Retinal pigment epithelial cell (primary cell): ENCODE results near the gene AJM1.
A peak's percentile ranks its signal among the peaks of the same experiment; 100 is the strongest.
"Not testable (repeated sequence)": the region's sequence is repeated elsewhere in the genome, so short reads cannot be mapped to it uniquely, and the experiment has no call there.

Experiments used
- DNase-seq: peaks from one replicate; pipeline ENCODE4 v3.0.0-alpha.2; 2010; ENCODE audit warnings: low read depth
- H3K4me3 ChIP-seq: 2 replicates; pipeline ENCODE4 v1.5.1; 2011; ENCODE audit warnings: mild to moderate bottlenecking, low read length, control low read depth, moderate library complexity
- TF ChIP-seq, protein P1 (sequence below): conservative IDR thresholded peaks from 2 replicates; pipeline ENCODE4 v1.5.1; 2011; ENCODE audit warnings: low read depth, low read length, control low read depth, inconsistent platforms

Gene AJM1

DNA sequence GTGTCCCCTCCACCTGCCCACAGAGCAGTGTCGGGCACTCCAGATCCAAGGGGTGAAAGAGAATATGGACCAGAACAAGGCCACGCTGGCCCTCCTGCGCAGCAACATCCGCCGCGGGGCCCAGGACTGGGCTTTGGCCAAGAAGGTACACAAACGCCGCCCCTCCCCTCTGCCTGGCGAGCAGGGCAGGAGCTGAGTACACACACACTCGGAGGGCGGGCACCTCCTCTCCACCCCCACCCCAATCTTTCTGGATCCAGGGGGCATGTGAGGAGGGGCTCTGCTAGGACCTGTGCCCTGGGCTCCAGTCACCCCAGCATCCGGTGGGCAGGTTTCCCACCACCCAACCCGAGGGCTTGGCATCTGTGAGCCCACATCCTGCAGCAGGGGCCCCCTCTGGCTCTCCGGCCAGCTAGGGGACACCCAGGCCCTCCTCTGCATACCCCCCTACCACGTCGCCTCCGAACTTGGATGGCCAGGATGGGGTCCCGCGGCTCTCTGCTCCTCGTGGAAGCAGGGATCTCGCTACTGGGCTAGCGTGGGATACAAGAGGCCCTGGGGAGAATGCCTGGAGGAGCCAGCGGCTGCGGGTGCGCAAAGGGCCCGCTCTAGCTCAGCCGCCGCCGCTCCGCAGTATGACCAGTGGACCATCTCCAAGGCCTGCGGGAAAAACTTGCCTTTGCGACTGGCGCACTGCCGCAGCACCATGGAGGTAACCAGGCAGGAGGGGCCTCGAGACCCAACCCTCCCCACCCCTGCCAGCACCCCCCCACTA is 43.0 kb upstream of the AJM1 start:
- no peak for DNase-seq
- TF ChIP-seq, protein P1, sequence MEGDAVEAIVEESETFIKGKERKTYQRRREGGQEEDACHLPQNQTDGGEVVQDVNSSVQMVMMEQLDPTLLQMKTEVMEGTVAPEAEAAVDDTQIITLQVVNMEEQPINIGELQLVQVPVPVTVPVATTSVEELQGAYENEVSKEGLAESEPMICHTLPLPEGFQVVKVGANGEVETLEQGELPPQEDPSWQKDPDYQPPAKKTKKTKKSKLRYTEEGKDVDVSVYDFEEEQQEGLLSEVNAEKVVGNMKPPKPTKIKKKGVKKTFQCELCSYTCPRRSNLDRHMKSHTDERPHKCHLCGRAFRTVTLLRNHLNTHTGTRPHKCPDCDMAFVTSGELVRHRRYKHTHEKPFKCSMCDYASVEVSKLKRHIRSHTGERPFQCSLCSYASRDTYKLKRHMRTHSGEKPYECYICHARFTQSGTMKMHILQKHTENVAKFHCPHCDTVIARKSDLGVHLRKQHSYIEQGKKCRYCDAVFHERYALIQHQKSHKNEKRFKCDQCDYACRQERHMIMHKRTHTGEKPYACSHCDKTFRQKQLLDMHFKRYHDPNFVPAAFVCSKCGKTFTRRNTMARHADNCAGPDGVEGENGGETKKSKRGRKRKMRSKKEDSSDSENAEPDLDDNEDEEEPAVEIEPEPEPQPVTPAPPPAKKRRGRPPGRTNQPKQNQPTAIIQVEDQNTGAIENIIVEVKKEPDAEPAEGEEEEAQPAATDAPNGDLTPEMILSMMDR: no peak
- peak overlapping the region; percentile 42 for H3K4me3 ChIP-seq

DNA sequence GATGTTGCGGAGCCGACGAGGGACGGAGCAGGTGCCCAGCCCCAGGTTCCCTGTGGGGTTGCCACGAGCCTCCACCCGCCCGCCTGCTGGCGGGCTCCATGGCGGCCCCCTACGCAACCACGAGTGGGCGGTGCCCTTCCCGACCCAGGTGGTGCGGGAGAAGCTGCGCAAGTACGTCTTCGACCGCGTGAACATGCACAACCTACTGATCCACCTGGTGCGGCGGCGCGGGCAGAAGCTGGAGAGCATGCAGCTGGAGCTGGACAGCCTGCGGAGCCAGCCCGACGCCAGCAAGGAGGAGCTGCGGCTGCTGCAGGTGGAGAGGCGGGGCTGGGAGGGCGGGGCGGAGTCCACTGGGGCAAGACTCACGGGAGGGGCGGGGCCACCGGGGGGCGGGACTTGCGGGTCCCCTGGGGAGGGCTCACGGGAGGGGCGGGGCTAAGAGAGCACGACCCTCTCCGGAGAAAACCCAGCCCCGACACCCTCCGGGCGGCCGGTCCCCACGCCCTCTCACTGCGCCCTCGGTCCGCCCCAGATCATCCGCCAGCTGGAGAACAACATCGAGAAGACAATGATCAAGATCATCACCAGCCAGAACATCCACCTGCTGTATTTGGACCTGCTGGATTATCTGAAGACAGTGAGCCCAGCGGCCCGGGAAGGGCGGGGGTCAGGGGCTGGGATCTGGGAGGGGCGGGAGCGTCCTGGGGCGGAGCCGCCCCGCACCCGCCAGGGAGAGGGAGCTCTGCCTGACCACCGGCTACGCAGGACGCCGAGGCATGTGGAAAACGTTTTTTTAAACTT is 42.2 kb upstream of the AJM1 start:
- peak overlapping the region; percentile 52 for H3K4me3 ChIP-seq
- TF ChIP-seq, protein P1: no peak
- peak; percentile 30 for DNase-seq

DNA sequence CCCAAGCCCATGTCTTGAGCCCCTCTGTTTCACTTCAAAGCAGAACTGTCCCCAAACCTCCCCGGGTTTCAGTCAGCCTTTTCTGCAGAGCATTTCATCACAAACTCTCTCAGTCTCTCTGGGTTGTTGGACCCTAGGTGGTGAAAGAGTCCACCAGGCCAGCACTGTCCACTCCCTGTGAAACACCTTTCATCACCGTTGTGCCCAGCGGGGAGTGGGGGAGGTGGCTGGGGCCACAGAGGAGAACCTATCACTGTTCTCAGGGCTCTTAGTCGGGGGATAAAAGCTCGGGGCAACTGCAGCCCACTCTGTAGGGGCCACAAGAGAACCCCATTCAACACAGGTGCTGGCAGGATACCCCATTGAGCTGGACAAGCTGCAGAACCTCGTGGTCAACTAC is 40.0 kb upstream of the AJM1 start:
- H3K4me3 ChIP-seq: no peak overlapping the region
- DNase-seq: no peak
- TF ChIP-seq, protein P1: no peak

DNA sequence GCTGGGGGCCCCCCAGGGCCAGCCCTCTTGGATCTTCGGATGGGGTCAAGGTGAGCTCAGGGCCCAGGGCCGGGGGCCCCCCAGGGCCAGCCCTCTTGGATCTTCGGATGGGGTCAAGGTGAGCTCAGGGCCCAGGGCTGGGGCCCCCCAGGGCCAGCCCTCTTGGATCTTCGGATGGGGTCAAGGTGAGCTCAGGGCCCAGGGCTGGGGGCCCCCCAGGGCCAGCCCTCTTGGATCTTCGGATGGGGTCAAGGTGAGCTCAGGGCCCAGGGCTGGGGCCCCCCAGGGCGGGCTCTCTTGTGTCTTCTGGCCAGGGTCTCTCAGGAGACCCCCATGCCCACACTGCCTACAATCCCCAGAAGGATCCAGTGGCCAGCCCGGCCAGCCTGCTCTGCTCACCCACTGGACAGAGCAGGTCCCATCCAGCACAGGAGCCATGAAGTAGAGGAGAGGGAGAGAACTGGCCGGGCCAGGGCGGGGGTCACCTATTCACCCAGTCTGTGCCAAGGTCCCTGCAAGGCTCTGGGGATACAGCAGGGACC is 39.2 kb upstream of the AJM1 start:
- not testable (repeated sequence) for DNase-seq, H3K4me3 ChIP-seq

DNA sequence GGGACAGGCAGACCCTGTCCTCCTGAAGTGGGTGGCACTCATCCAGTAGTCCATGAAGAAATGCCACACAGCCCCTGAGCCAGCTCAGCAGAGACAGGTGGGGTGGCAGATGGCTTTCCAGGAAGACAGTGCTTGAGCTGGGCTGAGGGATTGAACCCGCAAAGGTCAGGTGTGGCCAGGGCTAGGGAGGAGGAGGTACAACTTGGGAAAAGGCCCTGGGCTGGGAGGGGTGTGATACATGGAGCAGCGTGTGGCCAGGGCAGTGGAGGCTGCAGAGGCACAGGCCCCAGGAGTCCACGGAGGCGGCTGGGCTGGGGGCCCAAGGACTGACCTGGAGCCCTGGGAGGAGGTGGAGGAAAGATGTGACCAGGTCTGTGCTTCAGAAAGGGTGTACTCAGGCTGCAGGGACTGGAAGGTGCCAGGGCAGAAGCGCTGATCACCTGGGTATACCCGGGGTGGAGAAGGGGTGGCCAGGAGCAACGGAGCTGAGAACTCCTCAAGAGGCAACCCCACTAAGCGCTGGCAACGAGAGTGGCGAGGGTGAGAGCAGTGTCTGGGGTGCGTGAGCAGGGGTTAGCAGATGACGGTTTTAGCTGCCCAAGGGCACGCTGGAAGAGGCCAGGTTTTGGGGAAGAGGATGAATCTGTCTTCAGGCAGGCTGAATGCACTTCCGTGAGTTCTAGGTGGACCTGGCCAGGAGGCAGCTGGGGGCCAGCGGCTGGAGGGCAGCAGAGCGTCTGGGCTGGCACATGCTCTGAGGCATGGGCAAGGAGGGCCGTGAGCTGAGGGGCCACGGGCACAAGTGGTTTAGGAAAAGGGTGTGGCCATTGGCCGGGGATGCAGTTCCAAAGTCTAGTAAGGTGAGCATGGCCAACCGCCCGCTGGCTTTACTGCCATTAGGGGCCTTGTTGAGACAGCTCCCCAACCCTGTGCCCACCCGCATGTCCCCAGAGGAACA is 38.4 kb upstream of the AJM1 start:
- DNase-seq: no peak
- TF ChIP-seq, protein P1: no peak

DNA sequence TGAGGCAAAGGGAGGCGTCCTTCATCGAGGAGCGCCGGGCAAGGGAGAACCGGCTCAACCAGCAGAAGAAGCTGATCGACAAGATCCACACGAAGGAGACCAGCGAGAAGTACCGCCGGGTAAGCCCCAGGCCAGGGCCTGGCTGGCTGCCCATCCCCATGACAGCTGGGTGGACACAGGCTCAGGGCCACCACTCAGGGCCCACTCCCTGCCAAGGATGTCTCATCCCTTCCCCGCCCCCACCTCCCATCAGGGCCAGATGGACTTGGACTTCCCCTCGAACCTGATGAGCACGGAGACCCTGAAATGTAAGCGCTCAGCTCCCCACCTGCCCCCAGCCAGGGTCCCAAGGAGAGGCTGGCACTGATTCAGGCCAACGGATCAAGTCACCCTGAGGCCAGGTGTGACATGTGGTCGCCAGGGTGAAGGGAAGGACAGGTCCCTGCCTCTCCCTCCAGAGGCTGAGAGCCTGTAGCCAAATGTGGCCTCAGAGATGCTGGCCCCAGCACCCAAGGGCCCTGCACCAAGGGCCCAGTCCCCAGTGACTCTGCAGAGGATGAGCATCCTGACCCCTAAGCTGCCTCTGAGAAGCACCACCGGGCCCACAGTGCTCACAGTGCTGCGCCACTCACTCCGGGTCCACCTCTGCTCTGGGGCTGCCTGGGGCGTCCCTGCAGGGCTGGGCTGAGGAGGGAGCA is 37.6 kb upstream of the AJM1 start:
- DNase-seq: no peak
- no peak overlapping the region for H3K4me3 ChIP-seq
- TF ChIP-seq, protein P1: no peak

More for the DNA sequence above, 38.4 kb upstream of the AJM1 start:
- no peak overlapping the region for H3K4me3 ChIP-seq
